Lung (tissue), 12 donors: ENCODE measurements around the gene PHKG1. TPM values are rescaled to one million over a fixed set of nuclear protein-coding genes. Genes with fewer than 3 reads are reported as not detected.
A peak's percentile ranks its signal among the peaks of the same experiment; 100 is the strongest.
"Not testable (repeated sequence)": the region's sequence is repeated elsewhere in the genome, so short reads cannot be mapped to it uniquely, and the experiment has no call there.

Source experiments
- ATAC-seq: fragments of 200-7000 bp; cut with Tn5 transposase; one replicate; pipeline ENCODE4 v1.9.1; 2020; ENCODE audit warnings: moderate number of reproducible peaks; ENCODE audit not compliant: insufficient read depth, low FRiP score
- DNase-seq, 3 donors: peaks; one replicate each; pipeline ENCODE4 v3.0.0-alpha.2; 2013 to 2017
- H3K27ac ChIP-seq, 2 donors: one replicate each; pipeline ENCODE4 v1.5.1; 2013; ENCODE audit warnings: mild to moderate bottlenecking in 2 of 2, moderate library complexity in 2 of 2, control low read depth in 1 of 2, inconsistent platforms in 1 of 2, low read depth in 1 of 2, low read length in 1 of 2
- H3K27me3 ChIP-seq, 3 donors: one replicate each; pipeline ENCODE4 v1.5.1; 2013; ENCODE audit warnings: low read length in 2 of 3; ENCODE audit not compliant: control insufficient read depth in 3 of 3, insufficient read depth in 3 of 3
- H3K36me3 ChIP-seq, 4 donors: one replicate each; pipeline ENCODE4 v1.5.1; 2013; ENCODE audit warnings: low read length in 4 of 4, mild to moderate bottlenecking in 1 of 4, moderate library complexity in 1 of 4; ENCODE audit not compliant: control insufficient read depth in 4 of 4, insufficient read depth in 4 of 4
- H3K4me1 ChIP-seq, 5 donors: one replicate each; pipeline ENCODE4 v1.5.1; 2013; ENCODE audit warnings: low read length in 5 of 5, mild to moderate bottlenecking in 2 of 5, moderate library complexity in 1 of 5; ENCODE audit not compliant: control insufficient read depth in 5 of 5, insufficient read depth in 5 of 5
- H3K4me3 ChIP-seq: one replicate; pipeline ENCODE4 v1.5.1; 2013; ENCODE audit warnings: mild to moderate bottlenecking, control low read depth, moderate library complexity
- H3K9ac ChIP-seq, 2 donors: one replicate each; pipeline ENCODE4 v1.5.1; 2013; ENCODE audit warnings: low read length in 2 of 2, control low read depth in 1 of 2; ENCODE audit not compliant: insufficient read depth in 1 of 2
- H3K9me3 ChIP-seq, 4 donors: one replicate each; pipeline ENCODE4 v1.5.1; 2013; ENCODE audit warnings: low read length in 3 of 4, mild to moderate bottlenecking in 1 of 4, moderate library complexity in 1 of 4; ENCODE audit not compliant: control insufficient read depth in 4 of 4, insufficient read depth in 3 of 4
- WGBS, 2 donors: extraction: QIAGEN DNeasy Blood & Tissue Kit; methylation state at CpG; one replicate each; pipeline ENCODE4 v1.1.7; 2013; 5-methylcytosine and 5-hydroxymethylcytosine counted together
- polyA plus RNA-seq, 2 donors: library from polyadenylated mRNA; stranded (reverse); fragments of 200-250 nt; gene quantifications; one replicate each; pipeline ENCODE4 v1.2.1, GENCODE V29; 2013
- total RNA-seq, 2 donors: library from RNA; depleted of rRNA in 1 of 2; stranded (reverse); fragments of >200 nt in 1 of 2; gene quantifications; one replicate each; pipeline ENCODE4 v1.2.1, GENCODE V29; 2014 to 2021
- TF ChIP-seq, protein P1 (sequence below): IDR thresholded peaks from 2 replicates; pipeline ENCODE4 v1.5.1; 2012; ENCODE audit warnings: mild to moderate bottlenecking; ENCODE audit errors: control extremely low read depth, extremely low read depth
- donor health status: control.
- donor health status: control.
- donor health status: Bipolar disorder and iron deficiency.
- donor health status: healthy.
- donor health status: DM: yes; HTN: yes; CAD: no.

PHKG1 gene
- total and polyA plus RNA-seq, 4 donors = 0.71 to 1.8 (median 1.3) TPM

- TF ChIP-seq, protein P1, sequence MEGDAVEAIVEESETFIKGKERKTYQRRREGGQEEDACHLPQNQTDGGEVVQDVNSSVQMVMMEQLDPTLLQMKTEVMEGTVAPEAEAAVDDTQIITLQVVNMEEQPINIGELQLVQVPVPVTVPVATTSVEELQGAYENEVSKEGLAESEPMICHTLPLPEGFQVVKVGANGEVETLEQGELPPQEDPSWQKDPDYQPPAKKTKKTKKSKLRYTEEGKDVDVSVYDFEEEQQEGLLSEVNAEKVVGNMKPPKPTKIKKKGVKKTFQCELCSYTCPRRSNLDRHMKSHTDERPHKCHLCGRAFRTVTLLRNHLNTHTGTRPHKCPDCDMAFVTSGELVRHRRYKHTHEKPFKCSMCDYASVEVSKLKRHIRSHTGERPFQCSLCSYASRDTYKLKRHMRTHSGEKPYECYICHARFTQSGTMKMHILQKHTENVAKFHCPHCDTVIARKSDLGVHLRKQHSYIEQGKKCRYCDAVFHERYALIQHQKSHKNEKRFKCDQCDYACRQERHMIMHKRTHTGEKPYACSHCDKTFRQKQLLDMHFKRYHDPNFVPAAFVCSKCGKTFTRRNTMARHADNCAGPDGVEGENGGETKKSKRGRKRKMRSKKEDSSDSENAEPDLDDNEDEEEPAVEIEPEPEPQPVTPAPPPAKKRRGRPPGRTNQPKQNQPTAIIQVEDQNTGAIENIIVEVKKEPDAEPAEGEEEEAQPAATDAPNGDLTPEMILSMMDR = no peak
- WGBS, 2 donors = 0% methylated on average over 71 to 97 of the region's 97 CpGs
These were observed 41.2 kb downstream of the PHKG1 start, which contains the start of the genes CCT6A and PSPH for GRCh38 chr7:56051339-56052191. CCT6A (plus strand) TSS chr7:56051765; CDS start chr7:56051849, 84 bp downstream. PSPH (minus strand) TSS chr7:56051444; CDS start chr7:56021212, 30,232 bp downstream.

GRCh38 chr7:56051053-56051338, 41.8 kb downstream of the PHKG1 start:
- no peak for ATAC-seq
- TF ChIP-seq, protein P1 = no peak
- WGBS, 2 donors = 0 to 1% methylated on average over 9 of the region's 9 CpGs
- no peaks in the 10 kb centered on the region for H3K9me3 ChIP-seq
- DNase-seq = no peak
- peak overlapping the region; percentile 80 to 95 for H3K27ac ChIP-seq
- peaks cover 4 to 36% (median 11%) of the 10 kb centered on the region in 5 donors for H3K4me1 ChIP-seq
- H3K4me3 ChIP-seq = peak overlapping the region; percentile 85
- peaks cover 7 to 24% (median 13%) of the 10 kb centered on the region in 4 donors for H3K36me3 ChIP-seq
- H3K9ac ChIP-seq = peak overlapping the region; percentile 92 to 98
- no peaks in the 10 kb centered on the region for H3K27me3 ChIP-seq

More at GRCh38 chr7:56051339-56052191, 41.2 kb downstream of the PHKG1 start, which contains the start of the genes CCT6A and PSPH:
- Histone ChIP-seq H3K4me1 (peaks cover 4 to 33% (median 11%) of the 10 kb centered on the region in 5 donors), H3K4me3 (peak within 1 kb of the TSS; percentile 95), H3K27me3 (no peaks in the 10 kb centered on the region), H3K36me3 (peaks cover 12 to 27% (median 16%) of the 10 kb centered on the region in 4 donors), H3K9me3 (no peaks in the 10 kb centered on the region), H3K9ac (peak within 1 kb of the TSS; percentile 98), H3K27ac (peak within 1 kb of the TSS; percentile 93 to 99)
- DNase-seq (peak; percentile 99), ATAC-seq (peak; percentile 99)

- 71 to 73% methylated on average over 8 of the region's 8 CpGs for WGBS, 2 donors
- not testable (repeated sequence) for H3K27me3 ChIP-seq, H3K9ac ChIP-seq, H3K27ac ChIP-seq, H3K36me3 ChIP-seq, ATAC-seq, H3K9me3 ChIP-seq, H3K4me3 ChIP-seq
- peaks cover 4 to 36% (median 11%) of the 10 kb centered on the region in 5 donors for H3K4me1 ChIP-seq
- DNase-seq = peak; percentile 19 to 33 (median 20)
These were observed 44.0 kb downstream of the PHKG1 start for GRCh38 chr7:56048763-56049162.

DNA sequence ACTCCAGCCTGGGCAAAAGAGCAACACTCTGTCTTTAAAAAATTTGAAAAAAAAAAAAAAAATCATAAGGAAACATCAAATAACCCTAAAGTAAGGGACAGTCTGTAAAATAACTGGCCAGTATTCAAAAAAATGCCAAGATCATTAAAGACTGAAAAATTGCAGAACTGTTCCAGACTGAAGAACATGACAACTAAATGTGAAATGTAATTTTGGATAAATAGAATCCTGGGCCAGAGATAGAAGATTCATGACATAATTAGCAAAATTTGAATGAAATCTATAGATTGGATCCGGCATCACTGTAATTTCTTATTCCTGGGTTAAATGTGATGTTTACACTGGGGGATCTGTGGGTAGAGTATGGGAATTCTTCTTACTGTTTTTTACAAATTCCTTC, 44.5 kb downstream of the PHKG1 start:
- TF ChIP-seq, protein P1 = no peak
- H3K9ac ChIP-seq = no peak overlapping the region
- peaks cover 0 to 8% (median 4%) of the 10 kb centered on the region in 4 donors for H3K36me3 ChIP-seq
- 91 to 98% methylated on average over 1 of the region's 1 CpG for WGBS, 2 donors
- no peaks in the 10 kb centered on the region for H3K9me3 ChIP-seq
- DNase-seq (no peak), ATAC-seq (no peak)
- H3K27me3 ChIP-seq = no peaks in the 10 kb centered on the region
- H3K4me1 ChIP-seq = peaks cover under 1 to 36% (median 9%) of the 10 kb centered on the region in 5 donors
- no peak overlapping the region for H3K27ac ChIP-seq
- no peak overlapping the region for H3K4me3 ChIP-seq

DNA sequence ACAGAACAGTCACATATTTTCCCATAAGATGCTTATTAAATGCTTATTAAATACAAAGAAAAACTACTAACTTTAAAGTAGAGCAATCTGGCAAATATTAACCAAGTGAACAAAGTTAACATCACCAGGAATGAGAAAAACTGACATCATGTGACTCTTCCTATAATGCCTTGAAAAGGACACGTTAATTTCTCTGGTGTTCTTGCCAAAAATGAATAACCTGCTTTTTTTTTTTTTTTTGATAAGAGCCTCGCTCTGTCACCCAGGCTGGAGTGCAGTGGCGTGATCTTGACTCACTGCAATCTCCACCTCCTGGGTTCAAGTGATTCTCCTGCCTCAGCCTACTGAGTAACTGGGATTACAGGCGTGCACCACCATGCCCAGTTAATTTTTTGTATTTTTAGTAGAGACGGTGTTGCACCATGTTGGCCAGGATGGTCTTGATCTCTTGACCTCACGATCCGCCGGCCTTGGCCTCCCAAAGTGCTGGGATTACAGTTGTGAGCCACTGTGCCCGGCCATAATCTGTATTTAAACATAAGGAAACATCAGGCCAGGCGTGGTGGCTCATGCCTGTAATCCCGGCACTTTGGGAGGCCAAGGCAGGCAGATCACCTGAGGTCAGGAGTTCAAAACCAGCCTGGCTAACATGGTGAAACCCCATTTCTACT, 45.2 kb downstream of the PHKG1 start:
- not testable (repeated sequence) for ATAC-seq, H3K9ac ChIP-seq, H3K27ac ChIP-seq, H3K9me3 ChIP-seq, H3K4me3 ChIP-seq, H3K36me3 ChIP-seq, H3K27me3 ChIP-seq
- DNase-seq = peak in 2 of 3 donors; percentile 16 to 33
- 82 to 85% methylated on average over 11 of the region's 11 CpGs for WGBS, 2 donors
- H3K4me1 ChIP-seq = peaks cover 0 to 30% (median 7%) of the 10 kb centered on the region in 5 donors
